Upper lobe of left lung (tissue), 4 donors: ENCODE results near the gene SDK1.

ENCODE experiments used
- POLR2A ChIP-seq, 4 donors: fragments of 450-650 bp; IDR thresholded peaks; one replicate each; pipeline ENCODE4 v1.5.1; 2016 to 2017; ENCODE audit warnings: antibody characterized with exemption in 4 of 4, mild to moderate bottlenecking in 2 of 4
- POLR2AphosphoS5 ChIP-seq, 2 donors: sonication (generic); formaldehyde crosslinking; IDR thresholded peaks; one replicate each; pipeline ENCODE4 v1.5.1; 2017; ENCODE audit warnings: antibody characterized with exemption in 2 of 2

DNA sequence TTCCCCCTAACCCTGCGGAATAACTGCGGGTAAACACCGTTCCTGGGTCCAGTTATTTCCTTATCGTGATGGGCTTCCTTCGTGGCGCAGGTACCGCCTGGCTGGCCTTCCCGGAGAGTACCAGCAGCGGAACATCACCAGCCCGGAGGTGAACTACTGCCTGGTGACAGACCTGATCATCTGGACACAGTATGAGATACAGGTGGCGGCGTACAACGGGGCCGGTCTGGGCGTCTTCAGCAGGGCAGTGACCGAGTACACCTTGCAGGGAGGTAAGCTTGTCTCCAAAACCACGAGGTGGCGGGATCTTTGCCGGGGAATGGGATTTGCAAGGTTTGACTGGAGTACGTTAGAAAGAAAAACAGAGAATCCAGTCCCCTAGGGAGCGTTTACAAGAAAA, 716.0 kb downstream of the SDK1 start:
- no peak for TF ChIP-seq POLR2AphosphoS5 (IDR thresholded peaks at IDR 0.05)
- TF ChIP-seq POLR2A (IDR thresholded peaks at IDR 0.05) = no peak
